Fibroblast of lung (primary cell): ENCODE measurements around the gene MPP7.

Source experiments
- EZH2 ChIP-seq: IDR thresholded peaks from 2 replicates; pipeline ENCODE4 v1.5.1; 2012; ENCODE audit warnings: low read length, control low read depth, mild to moderate bottlenecking; ENCODE audit errors: missing control alignments
- TF ChIP-seq, protein P1 (sequence below), 2 donors: IDR thresholded peaks in 1 of 2; conservative IDR thresholded peaks in 1 of 2; 1 replicate in 1 of 2; 2 replicates in 1 of 2; pipeline ENCODE4 v1.5.1; 2011 to 2012; ENCODE audit warnings: low read length in 2 of 2, control low read depth in 1 of 2, inconsistent platforms in 1 of 2, low read depth in 1 of 2, mild to moderate bottlenecking in 1 of 2

GRCh38 chr10:28253169-28253785 is 49.6 kb downstream of the MPP7 start:
- TF ChIP-seq, protein P1, sequence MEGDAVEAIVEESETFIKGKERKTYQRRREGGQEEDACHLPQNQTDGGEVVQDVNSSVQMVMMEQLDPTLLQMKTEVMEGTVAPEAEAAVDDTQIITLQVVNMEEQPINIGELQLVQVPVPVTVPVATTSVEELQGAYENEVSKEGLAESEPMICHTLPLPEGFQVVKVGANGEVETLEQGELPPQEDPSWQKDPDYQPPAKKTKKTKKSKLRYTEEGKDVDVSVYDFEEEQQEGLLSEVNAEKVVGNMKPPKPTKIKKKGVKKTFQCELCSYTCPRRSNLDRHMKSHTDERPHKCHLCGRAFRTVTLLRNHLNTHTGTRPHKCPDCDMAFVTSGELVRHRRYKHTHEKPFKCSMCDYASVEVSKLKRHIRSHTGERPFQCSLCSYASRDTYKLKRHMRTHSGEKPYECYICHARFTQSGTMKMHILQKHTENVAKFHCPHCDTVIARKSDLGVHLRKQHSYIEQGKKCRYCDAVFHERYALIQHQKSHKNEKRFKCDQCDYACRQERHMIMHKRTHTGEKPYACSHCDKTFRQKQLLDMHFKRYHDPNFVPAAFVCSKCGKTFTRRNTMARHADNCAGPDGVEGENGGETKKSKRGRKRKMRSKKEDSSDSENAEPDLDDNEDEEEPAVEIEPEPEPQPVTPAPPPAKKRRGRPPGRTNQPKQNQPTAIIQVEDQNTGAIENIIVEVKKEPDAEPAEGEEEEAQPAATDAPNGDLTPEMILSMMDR (conservative IDR thresholded peaks at IDR 0.05 in 1 of 2, IDR thresholded peaks at IDR 0.05 in 1 of 2; ENCODE audit: low read depth in 1 of 2, low read length in 2 of 2): no peak
- no peak for TF ChIP-seq EZH2
